Right hindlimb (tissue), 1 donor: ENCODE data around the gene TNFSF12.
A peak's percentile ranks its signal among the peaks of the same experiment; 100 is the strongest.

Experiments used
- DNase-seq: peaks from one replicate; pipeline ENCODE4 v3.0.0-alpha.2; 2018

The TNFSF12 gene

DNA sequence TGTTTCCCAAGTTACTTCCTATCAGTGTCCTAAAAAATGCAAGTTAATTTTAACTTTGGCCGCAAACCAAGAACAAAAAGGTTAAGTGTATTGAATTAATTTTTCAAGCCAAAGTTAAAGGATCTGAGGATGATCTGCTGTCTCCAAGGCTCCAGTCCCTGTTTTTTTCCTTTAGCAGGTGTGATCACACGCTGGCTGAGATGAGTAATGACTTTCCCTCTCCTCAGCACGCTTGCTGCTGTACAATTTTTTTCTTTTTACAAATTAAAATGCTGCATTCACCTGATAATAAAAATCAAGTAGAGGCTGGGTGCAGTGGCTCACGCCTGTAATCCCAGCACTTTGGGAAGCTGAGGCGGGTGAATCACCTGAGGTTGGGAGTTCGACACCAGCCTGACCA, 3.9 kb upstream of the TNFSF12 start:
- no peak for DNase-seq

DNA sequence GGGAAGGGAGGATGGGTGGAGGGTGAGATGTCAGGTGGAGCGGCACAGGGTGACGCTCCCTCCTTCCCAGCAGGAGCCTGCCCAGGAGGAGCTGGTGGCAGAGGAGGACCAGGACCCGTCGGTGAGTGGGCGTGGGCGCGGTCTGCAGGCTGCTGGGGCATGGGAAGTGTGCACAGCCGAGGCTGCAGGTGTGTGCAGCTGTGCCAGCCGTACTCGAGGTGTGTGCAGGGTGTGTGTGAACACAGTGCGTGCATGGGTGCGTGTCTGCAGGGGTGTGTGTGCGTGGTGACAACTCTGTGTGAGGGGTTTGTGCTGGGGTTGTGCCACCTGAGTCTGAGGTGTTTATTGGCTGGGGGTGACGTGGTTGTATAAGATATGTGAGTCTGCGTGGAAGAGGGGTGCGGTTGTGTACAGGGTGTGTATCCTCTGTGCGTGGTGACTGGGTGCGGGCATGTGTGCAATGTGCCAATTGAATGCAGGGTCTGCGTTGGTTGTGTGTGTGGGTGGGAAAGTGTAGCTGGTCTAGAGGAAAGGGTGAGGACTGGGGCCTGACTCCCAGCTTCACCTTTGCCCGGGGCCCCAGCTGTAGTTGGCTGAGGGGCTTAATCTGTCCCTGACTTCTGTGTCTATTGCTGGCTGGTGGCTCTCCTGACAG, 670 bp downstream of the TNFSF12 start:
- no peak for DNase-seq

DNA sequence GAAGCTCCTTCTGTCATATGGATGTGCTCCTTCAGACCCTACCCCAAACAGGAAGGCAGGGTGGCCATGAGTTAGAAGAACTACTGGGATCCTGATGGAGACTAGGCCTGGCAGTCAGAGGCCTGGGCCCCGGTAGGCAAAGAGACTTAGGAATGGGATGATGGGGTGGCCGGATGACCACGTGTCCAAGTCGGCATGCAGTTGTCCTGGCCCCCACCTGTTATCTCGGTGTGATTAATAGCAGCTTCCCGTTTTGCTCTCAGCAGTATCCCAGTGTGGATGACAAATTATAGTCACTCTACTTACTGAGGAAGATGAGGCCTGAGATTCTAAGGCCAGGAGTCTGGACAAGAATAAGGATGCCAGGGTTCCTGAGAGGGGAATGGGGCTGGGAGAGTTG, 1.5 kb downstream of the TNFSF12 start:
- DNase-seq = no peak

DNA sequence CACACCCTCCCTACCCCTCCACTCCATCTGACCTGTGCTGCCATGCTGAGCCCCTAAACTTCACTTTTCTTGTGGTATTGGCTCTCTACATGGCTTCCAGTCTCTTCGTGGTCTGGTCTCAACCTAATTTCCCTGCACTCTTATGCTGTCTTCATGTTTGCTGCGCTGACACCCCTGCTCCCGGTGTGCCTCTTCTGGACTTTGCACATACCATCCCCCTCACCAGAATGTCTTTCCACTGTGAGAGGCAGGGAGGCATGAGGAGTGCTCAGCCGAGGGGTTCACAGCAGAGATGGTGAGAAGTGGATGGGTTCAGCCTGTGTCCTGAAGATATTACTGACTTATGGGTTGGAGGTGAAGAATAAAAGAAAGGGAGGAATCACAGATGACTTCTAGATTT, 2.5 kb downstream of the TNFSF12 start:
- DNase-seq = no peak

DNA sequence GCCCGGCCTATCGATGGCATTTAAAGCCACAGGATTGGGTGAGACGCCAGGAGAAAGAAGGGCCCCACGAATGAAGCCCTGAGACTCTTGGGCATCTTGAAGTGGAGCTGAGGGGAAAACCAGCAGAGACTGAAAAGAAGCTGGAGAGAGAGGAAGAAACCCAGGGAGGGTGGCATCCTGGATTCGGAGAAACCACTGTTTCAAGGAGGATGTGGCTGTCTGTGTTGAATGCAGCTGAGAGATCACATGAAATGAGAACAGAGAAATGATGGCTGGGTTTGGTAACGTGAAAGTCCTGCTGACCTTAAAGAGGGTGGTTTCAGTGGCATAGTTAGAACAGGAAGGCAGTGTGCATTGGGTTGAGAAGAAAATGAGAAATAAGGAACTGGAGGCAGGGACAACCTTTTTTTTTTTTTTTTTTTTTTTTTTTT, 3.8 kb downstream of the TNFSF12 start:
- no peak for DNase-seq

DNA sequence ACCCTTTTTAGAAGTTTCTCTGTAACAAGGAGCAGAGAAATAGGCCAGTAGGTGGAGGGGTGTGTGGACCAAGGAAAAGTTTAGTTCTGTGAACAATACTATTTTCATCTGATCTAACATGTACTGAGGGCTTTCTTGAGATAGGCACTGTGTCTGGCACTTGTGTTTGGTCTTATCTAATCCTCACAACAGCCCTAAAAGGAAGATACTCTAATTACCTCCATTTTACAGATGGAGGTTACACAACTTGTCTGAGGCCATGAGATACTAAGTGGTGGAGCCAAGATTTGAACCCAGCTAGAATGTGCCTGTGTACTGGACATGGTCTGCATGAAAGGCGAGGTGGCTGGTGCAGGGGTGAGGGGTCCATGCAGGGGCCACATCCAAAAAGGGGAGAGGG, 4.5 kb downstream of the TNFSF12 start:
- DNase-seq = no peak

DNA sequence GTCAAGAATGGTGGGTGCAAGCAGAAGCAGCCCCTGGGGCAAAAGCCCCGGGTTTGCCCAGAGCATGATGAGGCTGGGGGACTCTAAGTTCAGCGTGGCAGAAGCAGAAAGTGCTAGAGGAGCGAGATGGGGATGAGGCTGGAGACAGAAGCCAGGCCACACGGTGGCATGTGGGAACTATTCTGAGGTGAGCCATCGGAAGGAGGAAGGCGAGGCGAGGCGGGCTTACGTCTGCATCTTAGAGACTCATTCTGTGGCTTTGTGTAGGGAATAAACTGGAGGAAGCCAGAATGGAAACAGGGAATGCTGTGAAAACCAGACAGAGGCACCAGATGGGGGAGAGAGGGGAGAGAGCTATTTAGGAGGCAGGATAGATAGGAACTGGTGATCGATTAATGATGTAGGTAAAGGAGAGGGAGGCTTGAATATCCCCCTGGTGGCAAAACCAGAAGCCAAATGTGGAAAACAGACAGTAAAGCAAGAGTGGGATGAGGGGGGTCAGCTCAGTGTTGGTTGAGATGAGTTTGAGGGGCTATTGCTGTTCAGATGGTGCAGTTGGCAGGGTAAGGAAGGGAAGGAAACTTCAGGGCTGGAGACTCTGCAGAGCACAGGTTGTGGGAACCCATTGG, 6.6 kb downstream of the TNFSF12 start:
- no peak for DNase-seq

DNA sequence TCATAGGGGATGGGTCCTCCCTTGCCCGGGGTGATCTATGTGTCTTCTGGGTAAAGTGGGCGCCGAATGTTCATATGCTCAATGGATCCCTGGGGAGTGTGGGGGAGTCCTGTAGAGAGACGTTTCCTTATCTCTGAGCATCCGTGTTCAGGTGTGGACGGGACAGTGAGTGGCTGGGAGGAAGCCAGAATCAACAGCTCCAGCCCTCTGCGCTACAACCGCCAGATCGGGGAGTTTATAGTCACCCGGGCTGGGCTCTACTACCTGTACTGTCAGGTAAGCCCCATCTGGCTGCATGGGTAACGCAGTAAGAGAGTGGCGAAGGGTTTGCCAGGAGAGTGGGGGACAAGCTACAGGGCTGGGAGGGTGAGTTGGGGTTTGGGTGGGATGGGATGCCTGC, 7.8 kb downstream of the TNFSF12 start:
- no peak for DNase-seq

DNA sequence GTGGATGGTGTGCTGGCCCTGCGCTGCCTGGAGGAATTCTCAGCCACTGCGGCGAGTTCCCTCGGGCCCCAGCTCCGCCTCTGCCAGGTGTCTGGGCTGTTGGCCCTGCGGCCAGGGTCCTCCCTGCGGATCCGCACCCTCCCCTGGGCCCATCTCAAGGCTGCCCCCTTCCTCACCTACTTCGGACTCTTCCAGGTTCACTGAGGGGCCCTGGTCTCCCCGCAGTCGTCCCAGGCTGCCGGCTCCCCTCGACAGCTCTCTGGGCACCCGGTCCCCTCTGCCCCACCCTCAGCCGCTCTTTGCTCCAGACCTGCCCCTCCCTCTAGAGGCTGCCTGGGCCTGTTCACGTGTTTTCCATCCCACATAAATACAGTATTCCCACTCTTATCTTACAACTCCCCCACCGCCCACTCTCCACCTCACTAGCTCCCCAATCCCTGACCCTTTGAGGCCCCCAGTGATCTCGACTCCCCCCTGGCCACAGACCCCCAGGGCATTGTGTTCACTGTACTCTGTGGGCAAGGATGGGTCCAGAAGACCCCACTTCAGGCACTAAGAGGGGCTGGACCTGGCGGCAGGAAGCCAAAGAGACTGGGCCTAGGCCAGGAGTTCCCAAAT, 8.4 kb downstream of the TNFSF12 start:
- DNase-seq = no peak

DNA sequence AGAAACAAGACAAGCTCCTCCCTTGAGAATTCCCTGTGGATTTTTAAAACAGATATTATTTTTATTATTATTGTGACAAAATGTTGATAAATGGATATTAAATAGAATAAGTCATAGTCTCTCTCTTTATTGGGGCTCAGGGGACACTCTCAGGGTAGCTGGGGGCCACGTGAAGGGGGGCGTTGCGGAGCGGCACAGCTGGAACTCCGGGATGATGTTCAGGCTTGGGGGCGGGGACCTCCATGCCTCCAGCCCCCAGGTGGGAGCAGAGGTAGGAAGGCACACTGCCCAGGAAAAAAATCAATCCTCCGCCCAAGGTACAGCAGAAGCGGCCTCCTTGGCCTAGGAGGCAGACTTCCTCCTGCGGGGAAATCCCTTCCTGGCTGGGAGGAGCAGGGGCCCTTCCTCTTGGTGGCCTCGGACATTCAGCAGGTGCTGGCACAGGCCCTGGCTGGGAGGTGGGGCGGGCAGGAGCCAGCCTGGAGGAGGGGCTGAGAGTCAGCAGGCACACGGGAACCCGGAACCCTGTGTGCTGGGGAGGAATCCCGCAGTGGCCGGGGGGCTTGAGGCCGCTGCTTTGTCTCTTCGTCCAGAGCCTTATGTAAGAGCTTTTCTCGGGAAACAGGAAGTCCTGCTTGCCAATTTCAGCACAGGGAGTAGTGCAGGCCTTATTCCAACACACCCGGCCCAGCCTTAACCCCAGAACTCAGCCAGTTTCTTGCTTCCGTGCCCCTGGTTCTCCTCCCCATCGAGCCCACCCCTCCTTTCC, 9.1 kb downstream of the TNFSF12 start:
- peak; percentile 89 for DNase-seq

DNA sequence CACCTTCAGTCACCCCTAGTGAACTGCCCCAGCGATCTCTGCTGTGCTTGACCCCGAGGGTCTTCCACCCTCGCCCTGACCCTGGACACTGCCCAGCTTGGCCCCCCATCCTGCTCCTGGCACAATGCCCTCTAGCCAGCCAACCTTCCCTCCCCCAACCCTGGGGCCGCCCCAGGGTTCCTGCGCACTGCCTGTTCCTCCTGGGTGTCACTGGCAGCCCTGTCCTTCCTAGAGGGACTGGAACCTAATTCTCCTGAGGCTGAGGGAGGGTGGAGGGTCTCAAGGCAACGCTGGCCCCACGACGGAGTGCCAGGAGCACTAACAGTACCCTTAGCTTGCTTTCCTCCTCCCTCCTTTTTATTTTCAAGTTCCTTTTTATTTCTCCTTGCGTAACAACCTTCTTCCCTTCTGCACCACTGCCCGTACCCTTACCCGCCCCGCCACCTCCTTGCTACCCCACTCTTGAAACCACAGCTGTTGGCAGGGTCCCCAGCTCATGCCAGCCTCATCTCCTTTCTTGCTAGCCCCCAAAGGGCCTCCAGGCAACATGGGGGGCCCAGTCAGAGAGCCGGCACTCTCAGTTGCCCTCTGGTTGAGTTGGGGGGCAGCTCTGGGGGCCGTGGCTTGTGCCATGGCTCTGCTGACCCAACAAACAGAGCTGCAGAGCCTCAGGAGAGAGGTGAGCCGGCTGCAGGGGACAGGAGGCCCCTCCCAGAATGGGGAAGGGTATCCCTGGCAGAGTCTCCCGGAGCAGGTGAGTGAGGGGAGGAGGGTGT, 9.9 kb downstream of the TNFSF12 start, which contains the start of gene TNFSF13:
TSS of gene TNFSF13 (plus strand) at position 207 of the 776 bp plus-strand sequence. CDS start at position 497, 290 bp downstream.
- no peak for DNase-seq

DNA sequence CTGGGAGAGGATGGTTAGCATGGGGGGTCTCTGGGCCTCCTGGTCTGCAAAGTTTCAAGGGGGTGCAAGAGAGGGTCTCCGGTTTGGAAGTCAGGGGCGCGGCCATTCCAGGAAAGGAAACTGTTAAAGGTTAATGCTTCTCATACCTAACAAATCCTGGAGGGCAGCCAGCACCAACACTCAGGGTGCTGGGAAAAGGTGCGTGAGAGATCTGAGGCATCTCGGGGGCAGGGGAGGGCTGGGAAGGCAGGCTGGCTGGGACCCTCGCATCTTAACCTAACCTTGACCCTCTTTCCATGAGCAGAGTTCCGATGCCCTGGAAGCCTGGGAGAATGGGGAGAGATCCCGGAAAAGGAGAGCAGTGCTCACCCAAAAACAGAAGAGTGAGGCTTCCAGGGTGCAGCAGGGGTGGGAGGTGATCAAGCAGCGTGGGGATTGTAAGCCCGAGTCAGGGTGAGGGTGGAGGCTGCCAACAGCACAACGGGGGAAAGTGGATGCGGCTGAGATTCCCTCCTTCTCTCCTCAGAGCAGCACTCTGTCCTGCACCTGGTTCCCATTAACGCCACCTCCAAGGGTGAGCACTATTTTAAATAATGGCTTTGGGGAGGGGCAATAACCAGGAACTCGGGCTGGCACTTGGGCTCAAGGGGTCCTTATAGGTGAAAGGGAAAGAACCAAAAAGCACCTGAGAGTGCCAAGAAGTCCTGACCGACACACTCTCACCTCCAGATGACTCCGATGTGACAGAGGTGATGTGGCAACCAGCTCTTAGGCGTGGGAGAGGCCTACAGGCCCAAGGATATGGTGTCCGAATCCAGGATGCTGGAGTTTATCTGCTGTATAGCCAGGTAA, 10.7 kb downstream of the TNFSF12 start:
- no peak for DNase-seq

DNA sequence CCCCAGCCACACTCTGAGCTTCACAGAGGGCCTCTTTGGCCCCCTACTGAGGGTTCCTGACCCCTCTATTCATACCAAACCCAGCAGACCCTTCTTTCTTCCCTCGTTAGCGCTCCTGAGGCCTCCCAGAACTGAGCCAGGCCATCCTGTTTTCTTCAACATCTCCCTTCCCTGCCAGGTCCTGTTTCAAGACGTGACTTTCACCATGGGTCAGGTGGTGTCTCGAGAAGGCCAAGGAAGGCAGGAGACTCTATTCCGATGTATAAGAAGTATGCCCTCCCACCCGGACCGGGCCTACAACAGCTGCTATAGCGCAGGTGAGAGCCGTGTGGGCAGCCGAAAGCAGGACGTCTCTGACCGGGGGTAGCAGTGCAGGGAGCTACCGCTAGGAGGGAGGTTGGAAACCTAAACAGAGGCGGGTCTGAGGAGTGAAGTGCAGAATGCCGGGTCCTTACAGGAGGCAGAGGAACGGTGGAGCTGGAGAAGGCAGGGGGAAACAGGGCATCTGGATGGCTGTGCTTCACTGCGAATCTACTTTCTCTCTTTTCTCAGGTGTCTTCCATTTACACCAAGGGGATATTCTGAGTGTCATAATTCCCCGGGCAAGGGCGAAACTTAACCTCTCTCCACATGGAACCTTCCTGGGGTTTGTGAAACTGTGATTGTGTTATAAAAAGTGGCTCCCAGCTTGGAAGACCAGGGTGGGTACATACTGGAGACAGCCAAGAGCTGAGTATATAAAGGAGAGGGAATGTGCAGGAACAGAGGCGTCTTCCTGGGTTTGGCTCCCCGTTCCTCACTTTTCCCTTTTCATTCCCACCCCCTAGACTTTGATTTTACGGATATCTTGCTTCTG, 11.5 kb downstream of the TNFSF12 start:
- DNase-seq = peak; percentile 72

DNA sequence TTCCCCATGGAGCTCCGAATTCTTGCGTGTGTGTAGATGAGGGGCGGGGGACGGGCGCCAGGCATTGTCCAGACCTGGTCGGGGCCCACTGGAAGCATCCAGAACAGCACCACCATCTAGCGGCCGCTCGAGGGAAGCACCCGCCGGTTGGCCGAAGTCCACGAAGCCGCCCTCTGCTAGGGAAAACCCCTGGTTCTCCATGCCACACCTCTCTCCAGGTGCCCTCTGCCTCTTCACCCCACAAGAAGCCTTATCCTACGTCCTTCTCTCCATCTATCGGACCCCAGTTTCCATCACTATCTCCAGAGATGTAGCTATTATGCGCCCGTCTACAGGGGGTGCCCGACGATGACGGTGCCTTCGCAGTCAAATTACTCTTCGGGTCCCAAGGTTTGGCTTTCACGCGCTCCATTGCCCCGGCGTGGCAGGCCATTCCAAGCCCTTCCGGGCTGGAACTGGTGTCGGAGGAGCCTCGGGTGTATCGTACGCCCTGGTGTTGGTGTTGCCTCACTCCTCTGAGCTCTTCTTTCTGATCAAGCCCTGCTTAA, 12.2 kb downstream of the TNFSF12 start:
- peak; percentile 94 for DNase-seq

DNA sequence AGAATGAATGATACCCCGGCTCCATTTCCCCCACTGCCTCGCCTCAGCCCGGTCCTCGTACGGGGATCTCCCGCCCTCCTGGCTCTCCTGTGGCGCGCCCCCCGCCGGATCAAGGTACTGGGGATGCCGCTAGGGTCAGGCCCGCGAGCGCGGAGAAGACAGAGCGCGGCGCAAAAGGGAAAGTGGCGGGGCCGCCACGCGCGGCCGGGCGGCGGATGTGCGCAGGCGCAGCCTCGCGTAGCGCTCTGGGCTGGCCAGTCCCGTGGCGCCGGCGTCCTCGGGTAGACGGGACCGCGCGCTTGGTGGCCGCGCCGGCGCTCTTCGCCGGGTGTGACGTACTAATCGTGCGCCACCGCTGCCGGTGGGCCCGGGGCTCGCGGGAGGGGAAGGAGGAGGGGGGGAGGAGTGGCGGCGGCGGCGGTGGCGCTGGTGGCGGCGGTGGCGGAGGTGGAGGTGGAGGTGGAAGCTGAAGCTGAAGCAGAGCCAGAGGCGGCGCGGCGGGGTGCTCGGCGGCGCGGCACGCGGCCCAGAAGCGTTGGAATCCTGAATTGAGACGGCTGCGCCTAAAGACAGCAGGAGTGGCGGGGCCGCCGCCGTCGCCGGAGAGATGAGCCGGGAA, 12.8 kb downstream of the TNFSF12 start, which contains the start of gene SENP3:
TSS of gene SENP3 (plus strand) at position 331 of the 619 bp plus-strand sequence. CDS start 1,158 bp downstream, outside the sequence.
- DNase-seq = peak; percentile 93

DNA sequence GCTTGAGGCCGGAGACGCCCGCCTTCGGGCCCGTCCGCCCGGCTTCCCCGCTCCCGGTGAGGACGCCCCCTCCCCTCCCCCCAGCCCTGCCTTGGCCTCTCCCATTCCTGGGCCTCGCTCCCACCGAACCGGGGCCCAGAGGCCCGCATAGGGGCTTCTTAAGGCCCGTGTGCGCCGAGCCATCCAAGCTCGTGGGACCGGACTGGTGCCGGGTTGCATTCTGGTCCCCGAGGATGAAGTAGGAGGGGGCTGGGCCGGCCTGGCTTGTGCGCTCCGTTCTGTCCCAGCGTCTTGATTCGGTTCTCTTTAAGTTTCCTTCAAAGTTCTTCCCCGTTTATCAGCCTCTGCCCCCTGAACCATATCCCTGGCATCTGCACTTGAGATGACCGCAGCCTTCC, 13.3 kb downstream of the TNFSF12 start:
- DNase-seq = no peak

DNA sequence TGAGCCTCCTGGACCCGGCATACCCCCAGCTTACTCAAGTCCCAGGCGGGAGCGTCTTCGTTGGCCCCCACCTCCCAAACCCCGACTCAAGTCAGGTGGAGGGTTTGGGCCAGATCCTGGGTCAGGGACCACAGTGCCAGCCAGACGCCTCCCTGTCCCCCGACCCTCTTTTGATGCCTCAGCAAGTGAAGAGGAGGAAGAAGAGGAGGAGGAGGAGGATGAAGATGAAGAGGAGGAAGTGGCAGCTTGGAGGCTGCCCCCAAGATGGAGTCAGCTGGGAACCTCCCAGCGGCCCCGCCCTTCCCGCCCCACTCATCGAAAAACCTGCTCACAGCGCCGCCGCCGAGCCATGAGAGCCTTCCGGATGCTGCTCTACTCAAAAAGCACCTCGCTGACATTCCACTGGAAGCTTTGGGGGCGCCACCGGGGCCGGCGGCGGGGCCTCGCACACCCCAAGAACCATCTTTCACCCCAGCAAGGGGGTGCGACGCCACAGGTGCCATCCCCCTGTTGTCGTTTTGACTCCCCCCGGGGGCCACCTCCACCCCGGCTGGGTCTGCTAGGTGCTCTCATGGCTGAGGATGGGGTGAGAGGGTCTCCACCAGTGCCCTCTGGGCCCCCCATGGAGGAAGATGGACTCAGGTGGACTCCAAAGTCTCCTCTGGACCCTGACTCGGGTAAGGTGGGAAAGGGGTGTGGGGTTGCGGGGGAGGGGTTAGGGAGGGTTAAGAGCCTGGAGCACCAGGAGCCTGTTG, 14.4 kb downstream of the TNFSF12 start:
- no peak for DNase-seq

DNA sequence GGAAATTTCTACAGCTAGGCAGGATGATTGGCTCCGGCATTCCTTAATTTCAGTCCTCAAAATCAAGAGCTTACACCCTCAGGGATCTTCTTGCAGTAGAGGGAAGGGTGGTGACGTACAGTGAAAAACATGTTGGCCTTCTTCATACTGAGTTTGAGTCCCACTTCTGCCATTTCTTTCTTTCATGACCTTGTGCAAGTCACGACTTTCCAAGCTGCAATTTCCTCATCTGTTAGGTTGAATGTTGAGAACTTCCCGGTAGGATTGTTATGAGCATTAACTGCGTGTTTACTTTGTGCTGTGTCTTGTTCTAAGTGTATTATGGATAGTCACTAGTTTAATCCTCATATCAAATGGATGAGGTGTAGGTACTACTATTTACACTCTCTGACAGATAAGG, 20.7 kb downstream of the TNFSF12 start:
- no peak for DNase-seq

DNA sequence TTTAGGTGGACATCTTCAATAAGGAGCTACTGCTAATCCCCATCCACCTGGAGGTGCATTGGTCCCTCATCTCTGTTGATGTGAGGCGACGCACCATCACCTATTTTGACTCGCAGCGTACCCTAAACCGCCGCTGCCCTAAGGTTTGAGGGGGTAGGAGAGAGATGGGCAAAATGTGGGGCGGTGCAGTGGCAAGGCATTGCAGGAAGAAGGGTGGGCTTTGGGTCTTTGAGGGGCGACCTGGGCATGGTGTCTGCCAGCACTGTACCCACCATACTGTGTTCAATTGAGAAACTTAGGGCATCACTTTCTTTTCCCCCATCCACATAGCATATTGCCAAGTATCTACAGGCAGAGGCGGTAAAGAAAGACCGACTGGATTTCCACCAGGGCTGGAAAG, 21.5 kb downstream of the TNFSF12 start:
- DNase-seq = no peak
